DND-41 (cell line): ENCODE results near the gene RPA1.
"Not testable (repeated sequence)": the region's sequence is repeated elsewhere in the genome, so short reads cannot be mapped to it uniquely, and the experiment has no call there.

Experiments
- EZH2 ChIP-seq: IDR thresholded peaks from 3 replicates; pipeline ENCODE4 v1.6.1; 2012; ENCODE audit warnings: borderline replicate concordance, low read depth, mild to moderate bottlenecking, moderate library complexity, low read length, inconsistent platforms; ENCODE audit not compliant: severe bottlenecking
- TF ChIP-seq, protein P1 (sequence below): IDR thresholded peaks from 2 replicates; pipeline ENCODE4 v1.5.1; 2012; ENCODE audit warnings: borderline replicate concordance, low read length, moderate library complexity, mild to moderate bottlenecking; ENCODE audit not compliant: poor library complexity, severe bottlenecking; ENCODE audit errors: extremely low read depth

DNA sequence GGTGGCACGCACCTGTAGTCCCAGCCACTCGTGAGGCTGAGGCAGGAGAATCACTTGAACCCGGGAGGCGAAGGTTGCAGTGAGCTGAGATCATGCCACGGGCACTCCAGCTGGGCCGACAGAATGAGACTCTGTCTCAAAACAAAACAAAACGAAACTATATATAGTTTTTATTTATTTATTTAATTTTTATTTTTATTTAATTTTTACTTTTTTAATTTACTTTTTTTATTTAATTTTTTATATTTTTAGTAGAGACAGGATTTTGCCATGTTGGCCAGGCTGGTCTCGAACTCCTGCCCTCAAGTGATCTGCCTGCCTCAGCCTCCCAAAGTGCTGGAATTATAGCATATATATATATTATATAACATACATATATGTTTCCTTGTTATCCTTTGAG lies 26.7 kb downstream of the RPA1 start:
- TF ChIP-seq, protein P1, sequence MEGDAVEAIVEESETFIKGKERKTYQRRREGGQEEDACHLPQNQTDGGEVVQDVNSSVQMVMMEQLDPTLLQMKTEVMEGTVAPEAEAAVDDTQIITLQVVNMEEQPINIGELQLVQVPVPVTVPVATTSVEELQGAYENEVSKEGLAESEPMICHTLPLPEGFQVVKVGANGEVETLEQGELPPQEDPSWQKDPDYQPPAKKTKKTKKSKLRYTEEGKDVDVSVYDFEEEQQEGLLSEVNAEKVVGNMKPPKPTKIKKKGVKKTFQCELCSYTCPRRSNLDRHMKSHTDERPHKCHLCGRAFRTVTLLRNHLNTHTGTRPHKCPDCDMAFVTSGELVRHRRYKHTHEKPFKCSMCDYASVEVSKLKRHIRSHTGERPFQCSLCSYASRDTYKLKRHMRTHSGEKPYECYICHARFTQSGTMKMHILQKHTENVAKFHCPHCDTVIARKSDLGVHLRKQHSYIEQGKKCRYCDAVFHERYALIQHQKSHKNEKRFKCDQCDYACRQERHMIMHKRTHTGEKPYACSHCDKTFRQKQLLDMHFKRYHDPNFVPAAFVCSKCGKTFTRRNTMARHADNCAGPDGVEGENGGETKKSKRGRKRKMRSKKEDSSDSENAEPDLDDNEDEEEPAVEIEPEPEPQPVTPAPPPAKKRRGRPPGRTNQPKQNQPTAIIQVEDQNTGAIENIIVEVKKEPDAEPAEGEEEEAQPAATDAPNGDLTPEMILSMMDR, result not testable (repeated sequence)
- not testable (repeated sequence) for TF ChIP-seq EZH2
